Measurements from ENCODE around the gene PRMT1.

PRMT1 gene

DNA sequence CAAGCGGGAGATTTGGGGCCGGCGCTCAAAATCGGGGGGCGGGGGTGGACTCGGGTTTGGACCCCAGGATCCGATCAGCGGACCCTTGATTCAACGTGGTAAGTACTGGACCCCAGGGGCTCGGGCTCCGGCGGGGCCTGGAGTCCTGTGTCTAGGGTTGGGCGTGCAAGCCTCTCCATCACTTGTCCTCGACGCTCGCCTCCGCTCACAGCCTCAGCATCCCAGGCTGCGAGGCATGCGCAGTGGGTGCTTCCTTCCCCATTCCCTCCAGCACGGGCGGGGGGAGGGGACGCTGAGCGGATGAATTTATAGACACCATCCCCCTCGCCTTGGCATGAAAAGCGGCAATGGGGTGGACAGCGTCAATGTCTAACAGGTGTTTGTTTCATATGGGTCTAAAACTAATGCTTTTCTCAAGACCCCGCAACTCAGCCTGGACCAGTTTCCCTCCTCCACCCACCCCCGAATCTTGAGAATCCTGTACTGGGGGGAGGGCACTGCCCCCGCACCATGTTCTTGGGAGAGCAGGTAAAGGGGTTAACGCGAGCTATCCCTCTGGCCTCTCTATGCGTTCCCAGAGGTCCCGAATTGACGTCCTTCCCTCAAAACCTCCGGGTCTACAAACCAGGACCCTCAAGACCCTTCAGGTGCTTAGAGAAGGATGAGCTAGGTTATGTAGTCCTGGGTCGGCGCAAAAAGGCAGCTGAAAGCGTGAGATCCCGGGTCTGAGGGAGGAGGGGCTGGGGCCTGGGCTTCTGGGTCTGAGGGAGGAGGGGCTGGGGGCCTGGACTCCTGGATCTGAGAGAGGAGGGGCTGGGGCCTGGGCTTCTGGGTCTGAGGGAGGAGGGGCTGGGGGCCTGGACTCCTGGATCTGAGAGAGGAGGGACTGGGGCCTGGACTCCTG, 14.4 kb downstream of the PRMT1 start:
- TF ChIP-seq ZFX (IDR thresholded peaks at IDR 0.05; ENCODE audit: borderline replicate concordance), result no peak
- TF ChIP-seq, protein P1, sequence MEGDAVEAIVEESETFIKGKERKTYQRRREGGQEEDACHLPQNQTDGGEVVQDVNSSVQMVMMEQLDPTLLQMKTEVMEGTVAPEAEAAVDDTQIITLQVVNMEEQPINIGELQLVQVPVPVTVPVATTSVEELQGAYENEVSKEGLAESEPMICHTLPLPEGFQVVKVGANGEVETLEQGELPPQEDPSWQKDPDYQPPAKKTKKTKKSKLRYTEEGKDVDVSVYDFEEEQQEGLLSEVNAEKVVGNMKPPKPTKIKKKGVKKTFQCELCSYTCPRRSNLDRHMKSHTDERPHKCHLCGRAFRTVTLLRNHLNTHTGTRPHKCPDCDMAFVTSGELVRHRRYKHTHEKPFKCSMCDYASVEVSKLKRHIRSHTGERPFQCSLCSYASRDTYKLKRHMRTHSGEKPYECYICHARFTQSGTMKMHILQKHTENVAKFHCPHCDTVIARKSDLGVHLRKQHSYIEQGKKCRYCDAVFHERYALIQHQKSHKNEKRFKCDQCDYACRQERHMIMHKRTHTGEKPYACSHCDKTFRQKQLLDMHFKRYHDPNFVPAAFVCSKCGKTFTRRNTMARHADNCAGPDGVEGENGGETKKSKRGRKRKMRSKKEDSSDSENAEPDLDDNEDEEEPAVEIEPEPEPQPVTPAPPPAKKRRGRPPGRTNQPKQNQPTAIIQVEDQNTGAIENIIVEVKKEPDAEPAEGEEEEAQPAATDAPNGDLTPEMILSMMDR (IDR thresholded peaks at IDR 0.05), result no peak
- H3K27ac ChIP-seq, result peak overlapping the region; percentile 87

DNA sequence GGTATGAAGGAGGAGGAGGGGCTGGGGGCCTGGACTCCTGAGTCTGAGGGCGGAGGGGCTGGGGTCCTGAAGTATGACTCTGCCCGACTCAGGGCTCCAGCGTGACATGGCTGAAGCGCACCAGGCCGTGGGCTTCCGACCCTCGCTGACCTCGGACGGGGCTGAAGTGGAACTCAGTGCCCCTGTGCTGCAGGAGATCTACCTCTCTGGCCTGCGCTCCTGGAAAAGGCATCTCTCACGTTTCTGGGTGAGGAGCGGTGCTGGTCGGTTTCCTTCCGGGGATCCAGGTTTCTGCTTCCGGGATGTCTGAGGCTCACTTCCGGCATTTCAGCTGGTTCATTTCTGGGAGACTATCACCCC, 15.1 kb downstream of the PRMT1 start:
- no peak for TF ChIP-seq ZFX (IDR thresholded peaks at IDR 0.05; ENCODE audit: borderline replicate concordance)
- TF ChIP-seq, protein P1 (IDR thresholded peaks at IDR 0.05), result no peak
- H3K27ac ChIP-seq, result no peak overlapping the region

DNA sequence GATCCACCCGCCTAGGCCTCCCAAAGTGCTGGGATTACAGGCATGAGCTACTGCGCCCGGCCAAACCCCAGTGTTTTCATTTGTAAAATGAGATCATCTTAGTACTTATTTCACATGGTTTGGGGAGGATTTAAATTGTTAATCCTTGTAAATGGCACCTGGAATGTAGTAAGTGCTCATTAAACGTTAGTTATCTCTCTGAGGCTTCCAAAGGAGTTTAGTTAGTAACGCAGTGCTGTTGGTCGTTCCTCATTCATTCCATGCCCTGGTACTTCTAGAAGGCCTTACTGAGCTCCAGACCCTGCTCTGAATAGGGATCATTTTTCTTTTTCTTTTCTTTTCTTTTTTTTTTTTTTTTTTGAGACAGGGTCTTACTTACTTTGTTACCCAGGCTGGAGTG, 19.0 kb downstream of the PRMT1 start:
- no peak for TF ChIP-seq ZFX (IDR thresholded peaks at IDR 0.05; ENCODE audit: borderline replicate concordance)
- TF ChIP-seq, protein P1 (IDR thresholded peaks at IDR 0.05), result no peak

DNA sequence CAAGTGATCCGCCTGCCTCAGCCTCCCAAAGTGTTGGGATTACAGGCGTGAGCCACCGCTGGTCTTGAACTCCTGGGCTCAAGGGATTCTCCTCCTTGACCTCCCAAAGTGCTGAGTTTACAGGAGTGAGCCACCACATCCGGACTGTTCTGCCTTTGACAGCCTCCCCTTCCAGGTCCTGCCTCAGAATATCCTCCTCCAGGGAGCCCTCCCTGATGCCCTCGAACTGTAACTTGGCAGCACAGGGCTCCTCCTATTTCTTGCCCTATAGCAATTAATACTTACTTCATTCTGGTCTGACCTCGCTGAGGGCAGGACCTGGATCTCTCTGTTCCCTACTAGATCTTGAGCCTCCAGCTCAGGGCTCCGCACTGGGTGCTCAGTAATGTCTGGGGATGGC, 19.8 kb downstream of the PRMT1 start:
- no peak overlapping the region for H3K27ac ChIP-seq
- TF ChIP-seq, protein P1 (IDR thresholded peaks at IDR 0.05), result no peak
- no peak for TF ChIP-seq ZFX (IDR thresholded peaks at IDR 0.05; ENCODE audit: borderline replicate concordance)

More for the DNA sequence above, 19.0 kb downstream of the PRMT1 start:
- no peak overlapping the region for H3K27ac ChIP-seq

DNA sequence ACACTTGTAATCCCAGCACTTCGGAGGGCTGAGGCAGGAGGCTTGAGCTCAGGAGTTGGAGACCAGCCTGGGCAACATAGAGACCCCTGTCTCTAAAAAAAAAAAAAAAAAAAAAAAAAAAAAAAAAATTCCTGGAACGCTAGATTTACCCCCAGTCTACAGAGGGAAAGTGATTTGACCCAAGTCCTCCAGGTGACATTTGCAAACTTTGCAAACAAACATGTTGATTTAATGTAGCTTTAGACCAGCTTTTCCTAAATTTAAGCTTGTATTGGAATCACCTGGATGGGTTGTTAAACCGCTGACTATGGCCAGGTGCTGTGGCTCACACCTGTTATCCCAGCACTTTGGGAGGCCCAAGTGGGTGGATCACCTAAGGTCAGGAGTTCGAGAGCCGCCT, 22.3 kb downstream of the PRMT1 start:
- H3K27ac ChIP-seq, result no peak overlapping the region
- TF ChIP-seq, protein P1 (IDR thresholded peaks at IDR 0.05), result no peak
- no peak for TF ChIP-seq ZFX (IDR thresholded peaks at IDR 0.05; ENCODE audit: borderline replicate concordance)

DNA sequence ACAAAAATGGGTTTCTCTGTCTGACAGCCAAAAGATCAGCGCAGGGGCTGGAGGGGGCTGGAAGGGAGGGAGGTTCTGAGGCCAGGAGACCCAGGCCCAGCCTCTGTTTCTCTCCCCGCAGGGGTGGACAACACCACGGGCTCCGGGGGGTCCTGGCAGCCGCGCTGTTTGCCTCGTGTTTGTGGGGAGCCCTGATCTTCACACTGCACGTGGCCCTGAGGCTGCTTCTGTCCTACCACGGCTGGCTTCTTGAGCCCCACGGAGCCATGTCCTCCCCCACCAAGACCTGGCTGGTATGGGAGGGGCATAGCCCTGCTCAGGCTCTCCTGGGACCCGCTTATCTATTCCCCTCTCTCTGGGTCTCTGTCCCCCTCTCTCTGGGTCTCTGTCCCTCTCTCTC, 23.5 kb downstream of the PRMT1 start:
- no peak for TF ChIP-seq ZFX (IDR thresholded peaks at IDR 0.05; ENCODE audit: borderline replicate concordance)
- TF ChIP-seq, protein P1 (IDR thresholded peaks at IDR 0.05), result no peak
- no peak overlapping the region for H3K27ac ChIP-seq

DNA sequence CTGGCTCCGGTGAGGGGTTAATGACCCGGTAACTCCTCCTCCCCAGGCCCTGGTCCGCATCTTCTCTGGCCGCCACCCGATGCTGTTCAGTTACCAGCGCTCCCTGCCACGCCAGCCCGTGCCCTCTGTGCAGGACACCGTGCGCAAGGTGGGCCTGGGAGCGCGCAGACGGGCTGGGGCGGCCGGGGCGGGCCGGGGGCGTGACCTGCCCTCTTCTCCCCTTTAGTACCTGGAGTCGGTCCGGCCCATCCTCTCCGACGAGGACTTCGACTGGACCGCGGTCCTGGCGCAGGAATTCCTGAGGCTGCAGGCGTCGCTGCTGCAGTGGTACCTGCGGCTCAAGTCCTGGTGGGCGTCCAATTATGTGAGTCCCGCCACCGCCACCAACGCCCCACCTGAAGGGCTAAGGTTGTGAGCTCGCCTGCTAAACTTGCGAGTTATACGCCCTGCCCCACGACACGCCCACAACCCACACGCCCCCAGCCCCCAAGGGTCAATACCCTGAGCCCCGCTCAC, 24.3 kb downstream of the PRMT1 start:
- TF ChIP-seq ZFX (IDR thresholded peaks at IDR 0.05; ENCODE audit: borderline replicate concordance), result no peak
- H3K27ac ChIP-seq, result no peak overlapping the region

All from 22Rv1 (cell line).